SK-N-SH treated with all-trans-retinoic acid at 6 μM for 48 hours (cell line): ENCODE results near the gene GNAT2.

Source experiments
- ARNTL ChIP-seq: fragments of 450-650 bp; formaldehyde crosslinking; IDR thresholded peaks from 2 replicates; pipeline ENCODE4 v1.5.0; 2020; ENCODE audit warnings: low read depth, mild to moderate bottlenecking, moderate library complexity, borderline replicate concordance
- CREB5 ChIP-seq: fragments of 250-450 bp; sonication (Bioruptor Pico); IDR thresholded peaks from 2 replicates; pipeline ENCODE4 v1.5.1; 2020; ENCODE audit warnings: low read depth, mild to moderate bottlenecking, moderate library complexity
- CSDC2 ChIP-seq: fragments of 250-450 bp; sonication (Bioruptor Pico); IDR thresholded peaks from 2 replicates; pipeline ENCODE4 v1.5.0; 2020; ENCODE audit warnings: mild to moderate bottlenecking, moderate library complexity
- GLIS3 ChIP-seq: fragments of 250-450 bp; sonication (Bioruptor Pico); IDR thresholded peaks from 2 replicates; pipeline ENCODE4 v1.5.0; 2020; ENCODE audit warnings: mild to moderate bottlenecking, moderate library complexity
- RARB ChIP-seq: fragments of 250-450 bp; sonication (Bioruptor Pico); IDR thresholded peaks from 2 replicates; pipeline ENCODE4 v1.8.0; 2021; ENCODE audit warnings: mild to moderate bottlenecking, moderate library complexity
- ZC3H10 ChIP-seq: fragments of 250-450 bp; sonication (Bioruptor Pico); IDR thresholded peaks from 2 replicates; pipeline ENCODE4 v1.5.1; 2021; ENCODE audit warnings: mild to moderate bottlenecking, moderate library complexity
- ZFP3 ChIP-seq: fragments of 250-450 bp; sonication (Bioruptor Pico); IDR thresholded peaks from 2 replicates; pipeline ENCODE4 v1.5.0; 2020; ENCODE audit warnings: mild to moderate bottlenecking, moderate library complexity
- ZNF565 ChIP-seq: fragments of 450-650 bp; formaldehyde crosslinking; conservative IDR thresholded peaks from 2 replicates; pipeline ENCODE4 v1.5.0; 2020; ENCODE audit warnings: low read depth, mild to moderate bottlenecking, moderate library complexity

GRCh38 chr1:109625601-109626560 lies 6.5 kb upstream of the GNAT2 start:
- TF ChIP-seq ZNF565 (CRISPR knock-in tag) (no peak), GLIS3 (CRISPR knock-in tag) (no peak), ZC3H10 (CRISPR knock-in tag) (no peak), ZFP3 (CRISPR knock-in tag) (no peak), ARNTL (CRISPR knock-in tag) (no peak), RARB (CRISPR knock-in tag) (no peak), CREB5 (CRISPR knock-in tag) (no peak), CSDC2 (CRISPR knock-in tag) (no peak)
